Peyer's patch (tissue), 4 donors: ENCODE data around the gene ABCA12. TPM values are rescaled to one million over a fixed set of nuclear protein-coding genes. Genes with fewer than 3 reads are reported as not detected.

Experiments
- DNase-seq, 3 donors: peaks; one replicate each; pipeline ENCODE4 v3.0.0-alpha.2; 2017 to 2019
- H3K27ac ChIP-seq, 4 donors: fragments of 200-600 bp; sonication (generic); one replicate each; pipeline ENCODE4 v1.5.1; 2016 to 2019
- H3K27me3 ChIP-seq, 2 donors: fragments of 200-600 bp; sonication (generic); one replicate each; pipeline ENCODE4 v1.5.1; 2019
- H3K36me3 ChIP-seq, 3 donors: fragments of 200-600 bp; sonication (generic); one replicate each; pipeline ENCODE4 v1.5.1; 2016 to 2019
- H3K4me1 ChIP-seq, 4 donors: fragments of 200-600 bp; sonication (generic); one replicate each; pipeline ENCODE4 v1.5.1; 2016 to 2019
- H3K4me3 ChIP-seq, 4 donors: fragments of 200-600 bp; sonication (generic); 1 replicate in 3 of 4; 2 replicates in 1 of 4; pipeline ENCODE4 v1.5.1; 2016 to 2019; ENCODE audit warnings: mild to moderate bottlenecking in 1 of 4
- H3K9me3 ChIP-seq, 4 donors: fragments of 200-600 bp; sonication (generic); one replicate each; pipeline ENCODE4 v1.5.1; 2016 to 2019; ENCODE audit warnings: mild to moderate bottlenecking in 1 of 4
- POLR2A ChIP-seq, 2 donors: fragments of 450-650 bp; IDR thresholded peaks; one replicate each; pipeline ENCODE4 v1.5.1; 2017; ENCODE audit warnings: antibody characterized with exemption in 2 of 2, mild to moderate bottlenecking in 2 of 2, moderate library complexity in 2 of 2
- total RNA-seq, 4 donors: library from RNA; depleted of rRNA; stranded (reverse); fragments of >200 nt; gene quantifications; one replicate each; pipeline ENCODE4 v1.1.0, GENCODE V29; 2016
- TF ChIP-seq, protein P1 (sequence below), 6 experiments: fragments of 450-650 bp in 4 of 6; fragments of 200-600 bp in 2 of 6; sonication (generic) in 1 of 6; IDR thresholded peaks; one replicate each; pipeline ENCODE4 v1.5.1; 2017 to 2019; ENCODE audit warnings: antibody characterized with exemption in 6 of 6, mild to moderate bottlenecking in 3 of 6, moderate library complexity in 1 of 6

Gene ABCA12
- total RNA-seq, 4 donors from 2014 or later: not detected

DNA sequence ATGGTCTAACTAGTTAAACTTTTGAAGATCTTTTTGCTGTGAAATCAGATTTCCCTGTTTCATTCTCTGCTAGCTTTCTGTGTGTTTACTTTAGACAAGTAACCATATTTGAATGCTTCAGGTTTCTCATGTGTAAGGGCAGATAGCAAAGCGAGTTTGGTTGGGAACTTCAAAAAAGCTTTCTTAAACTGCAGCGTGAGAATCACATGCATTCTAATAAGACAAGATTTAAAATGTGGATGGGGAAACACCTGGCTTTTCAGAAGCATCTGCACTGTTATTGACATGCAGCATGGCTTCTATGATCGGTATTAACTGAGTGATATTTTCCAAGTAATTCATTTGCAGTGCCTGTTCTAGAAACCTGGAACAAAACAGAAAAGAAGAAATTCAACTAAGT is 119.3 kb downstream of the ABCA12 start:
- TF ChIP-seq, protein P1, sequence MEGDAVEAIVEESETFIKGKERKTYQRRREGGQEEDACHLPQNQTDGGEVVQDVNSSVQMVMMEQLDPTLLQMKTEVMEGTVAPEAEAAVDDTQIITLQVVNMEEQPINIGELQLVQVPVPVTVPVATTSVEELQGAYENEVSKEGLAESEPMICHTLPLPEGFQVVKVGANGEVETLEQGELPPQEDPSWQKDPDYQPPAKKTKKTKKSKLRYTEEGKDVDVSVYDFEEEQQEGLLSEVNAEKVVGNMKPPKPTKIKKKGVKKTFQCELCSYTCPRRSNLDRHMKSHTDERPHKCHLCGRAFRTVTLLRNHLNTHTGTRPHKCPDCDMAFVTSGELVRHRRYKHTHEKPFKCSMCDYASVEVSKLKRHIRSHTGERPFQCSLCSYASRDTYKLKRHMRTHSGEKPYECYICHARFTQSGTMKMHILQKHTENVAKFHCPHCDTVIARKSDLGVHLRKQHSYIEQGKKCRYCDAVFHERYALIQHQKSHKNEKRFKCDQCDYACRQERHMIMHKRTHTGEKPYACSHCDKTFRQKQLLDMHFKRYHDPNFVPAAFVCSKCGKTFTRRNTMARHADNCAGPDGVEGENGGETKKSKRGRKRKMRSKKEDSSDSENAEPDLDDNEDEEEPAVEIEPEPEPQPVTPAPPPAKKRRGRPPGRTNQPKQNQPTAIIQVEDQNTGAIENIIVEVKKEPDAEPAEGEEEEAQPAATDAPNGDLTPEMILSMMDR (IDR thresholded peaks at IDR 0.05): no peak
- TF ChIP-seq POLR2A (IDR thresholded peaks at IDR 0.05): no peak
- H3K4me3 ChIP-seq: no peak overlapping the region
- no peaks in the 10 kb centered on the region for H3K9me3 ChIP-seq
- no peaks in the 10 kb centered on the region for H3K27me3 ChIP-seq
- H3K36me3 ChIP-seq: no peaks in the 10 kb centered on the region
- H3K4me1 ChIP-seq: no peaks in the 10 kb centered on the region
- no peak for DNase-seq
- H3K27ac ChIP-seq: no peak overlapping the region

GRCh38 chr2:215015421-215015820 is 123.0 kb downstream of the ABCA12 start:
- TF ChIP-seq, protein P1 (IDR thresholded peaks at IDR 0.05): no peak
- TF ChIP-seq POLR2A (IDR thresholded peaks at IDR 0.05): no peak
- H3K27me3 ChIP-seq: no peaks in the 10 kb centered on the region

DNA sequence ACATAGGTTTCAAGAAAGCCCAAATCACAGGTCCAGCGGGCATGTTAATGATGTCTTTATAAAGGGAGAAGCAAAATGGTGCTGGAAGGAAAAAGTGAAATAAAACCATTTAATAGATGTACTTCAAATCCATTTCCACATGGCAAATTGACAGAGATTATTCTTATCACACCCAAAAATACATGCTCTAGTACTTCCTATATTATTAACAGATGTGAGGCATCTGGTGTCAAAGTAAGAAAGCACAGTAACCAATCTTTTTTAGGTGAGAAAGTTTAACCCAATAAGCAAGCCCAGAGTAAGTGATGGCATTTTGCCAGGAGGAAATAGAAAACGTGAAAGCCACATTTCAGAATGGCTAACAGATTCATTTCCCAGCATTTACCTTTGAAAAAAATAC is 128.0 kb downstream of the ABCA12 start:
- H3K27me3 ChIP-seq: no peaks in the 10 kb centered on the region
- TF ChIP-seq POLR2A (IDR thresholded peaks at IDR 0.05): no peak
- TF ChIP-seq, protein P1 (IDR thresholded peaks at IDR 0.05): no peak
- no peak for DNase-seq
- no peaks in the 10 kb centered on the region for H3K4me1 ChIP-seq
- H3K4me3 ChIP-seq: no peak overlapping the region
- H3K9me3 ChIP-seq: no peaks in the 10 kb centered on the region
- H3K36me3 ChIP-seq: no peaks in the 10 kb centered on the region
- H3K27ac ChIP-seq: no peak overlapping the region

More at GRCh38 chr2:215015421-215015820, 123.0 kb downstream of the ABCA12 start:
- DNase-seq: no peak
- H3K9me3 ChIP-seq: no peaks in the 10 kb centered on the region
- no peak overlapping the region for H3K27ac ChIP-seq
- no peaks in the 10 kb centered on the region for H3K36me3 ChIP-seq
- H3K4me1 ChIP-seq: no peaks in the 10 kb centered on the region
- no peak overlapping the region for H3K4me3 ChIP-seq

GRCh38 chr2:215003001-215003400 is 135.4 kb downstream of the ABCA12 start:
- Histone ChIP-seq H3K4me3 (no peak overlapping the region), H3K27me3 (no peaks in the 10 kb centered on the region), H3K36me3 (no peaks in the 10 kb centered on the region), H3K9me3 (no peaks in the 10 kb centered on the region), H3K27ac (no peak overlapping the region), H3K4me1 (no peaks in the 10 kb centered on the region)
- DNase-seq: no peak
- TF ChIP-seq POLR2A (IDR thresholded peaks at IDR 0.05): no peak
- TF ChIP-seq, protein P1 (IDR thresholded peaks at IDR 0.05): no peak

- no peak overlapping the region for H3K4me3 ChIP-seq
- H3K27ac ChIP-seq: no peak overlapping the region
- no peaks in the 10 kb centered on the region for H3K4me1 ChIP-seq
- TF ChIP-seq, protein P1 (IDR thresholded peaks at IDR 0.05): peak in 3 of 6 experiments; percentile 36 to 46 (median 41)
- no peak for TF ChIP-seq POLR2A (IDR thresholded peaks at IDR 0.05)
- no peaks in the 10 kb centered on the region for H3K9me3 ChIP-seq
- H3K27me3 ChIP-seq: no peaks in the 10 kb centered on the region
- H3K36me3 ChIP-seq: no peaks in the 10 kb centered on the region
- DNase-seq: no peak
Observed at GRCh38 chr2:215002500-215002899, 135.9 kb downstream of the ABCA12 start.

DNA sequence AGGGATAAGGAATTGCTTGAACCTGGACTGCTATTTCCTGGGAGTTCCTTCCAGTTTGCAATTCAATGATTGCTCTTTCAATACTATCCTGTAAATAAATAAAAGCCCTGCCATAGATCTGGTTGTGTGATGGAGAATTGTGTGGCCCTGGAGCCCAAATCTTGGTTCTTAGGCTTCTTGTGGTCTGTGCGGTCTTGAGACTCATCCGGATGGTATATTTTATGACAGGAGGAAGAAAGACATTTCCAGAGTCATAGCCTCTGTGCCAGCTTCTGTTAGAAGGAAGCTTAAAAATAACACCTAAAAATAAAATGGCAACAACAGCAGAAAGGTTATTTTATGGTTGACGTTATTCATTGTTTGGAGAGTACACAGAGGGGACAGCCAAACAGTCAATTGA is 137.7 kb downstream of the ABCA12 start:
- Histone ChIP-seq H3K27me3 (no peaks in the 10 kb centered on the region), H3K4me1 (no peaks in the 10 kb centered on the region), H3K36me3 (no peaks in the 10 kb centered on the region), H3K4me3 (no peak overlapping the region), H3K9me3 (no peaks in the 10 kb centered on the region), H3K27ac (no peak overlapping the region)
- DNase-seq: no peak
- no peak for TF ChIP-seq POLR2A (IDR thresholded peaks at IDR 0.05)
- TF ChIP-seq, protein P1 (IDR thresholded peaks at IDR 0.05): no peak
